Liver (tissue), 9 donors: ENCODE data around the gene BICDL2. TPM values are rescaled to one million over a fixed set of nuclear protein-coding genes. Genes with fewer than 3 reads are reported as not detected.

Experiments
- DNase-seq: peaks from one replicate; pipeline ENCODE4 v3.0.0-alpha.2; 2017; ENCODE audit warnings: low spot score
- H3K27ac ChIP-seq, 2 donors: one replicate each; pipeline ENCODE4 v1.7.0; 2013; ENCODE audit warnings: inconsistent platforms in 2 of 2, low read length in 2 of 2, control low read depth in 1 of 2, low read depth in 1 of 2, mild to moderate bottlenecking in 1 of 2
- H3K27me3 ChIP-seq, 4 donors: one replicate each; pipeline versions ENCODE4 v1.6.1 to v1.7.0; 2013; ENCODE audit warnings: low read length in 3 of 4, inconsistent platforms in 1 of 4, mild to moderate bottlenecking in 1 of 4, moderate library complexity in 1 of 4; ENCODE audit not compliant: control insufficient read depth in 4 of 4, insufficient read depth in 4 of 4
- H3K36me3 ChIP-seq, 4 donors: one replicate each; pipeline versions ENCODE4 v1.6.1 to v1.7.0; 2013; ENCODE audit warnings: low read length in 3 of 4, mild to moderate bottlenecking in 3 of 4, low read depth in 1 of 4, moderate library complexity in 1 of 4; ENCODE audit not compliant: control insufficient read depth in 4 of 4, insufficient read depth in 3 of 4
- H3K4me1 ChIP-seq, 4 donors: one replicate each; pipeline versions ENCODE4 v1.6.1 to v1.7.0; 2013; ENCODE audit warnings: low read length in 3 of 4, mild to moderate bottlenecking in 3 of 4, moderate library complexity in 1 of 4; ENCODE audit not compliant: control insufficient read depth in 4 of 4, insufficient read depth in 4 of 4
- H3K4me3 ChIP-seq, 3 donors: one replicate each; pipeline versions ENCODE4 v1.6.1 to v1.7.0; 2013; ENCODE audit warnings: low read length in 3 of 3, control low read depth in 1 of 3, low read depth in 1 of 3, mild to moderate bottlenecking in 1 of 3
- H3K9ac ChIP-seq, 2 donors: one replicate each; pipeline ENCODE4 v1.7.0; 2013; ENCODE audit warnings: low read length in 2 of 2, mild to moderate bottlenecking in 2 of 2, moderate library complexity in 2 of 2, control low read depth in 1 of 2, low read depth in 1 of 2
- H3K9me3 ChIP-seq, 4 donors: one replicate each; pipeline versions ENCODE4 v1.6.1 to v1.7.0; 2013; ENCODE audit warnings: low read length in 3 of 4; ENCODE audit not compliant: control insufficient read depth in 4 of 4
- ATF3 ChIP-seq: IDR thresholded peaks from 2 replicates; pipeline ENCODE4 v1.6.1; 2016; ENCODE audit warnings: antibody characterized with exemption
- CTCF ChIP-seq: fragments of 150-350 bp; IDR thresholded peaks from 2 replicates; pipeline ENCODE4 v1.5.1; 2017; ENCODE audit warnings: improper control_type of control experiment, low read depth, low read length; ENCODE audit not compliant: missing input control
- EGR1 ChIP-seq, 2 donors: IDR thresholded peaks; 2 replicates each; pipeline ENCODE4 v1.6.1; 2016 to 2018; ENCODE audit warnings: antibody characterized with exemption in 2 of 2, low read depth in 2 of 2
- GABPA ChIP-seq, 2 donors: IDR thresholded peaks in 1 of 2; conservative IDR thresholded peaks in 1 of 2; 2 replicates each; pipeline ENCODE4 v1.6.1; 2016; ENCODE audit warnings: antibody characterized with exemption in 2 of 2, mild to moderate bottlenecking in 1 of 2, moderate library complexity in 1 of 2
- HNF4A ChIP-seq, 2 donors: conservative IDR thresholded peaks; 2 replicates each; pipeline ENCODE4 v1.6.1; 2016; ENCODE audit warnings: antibody characterized with exemption in 2 of 2, mild to moderate bottlenecking in 2 of 2
- HNF4G ChIP-seq: IDR thresholded peaks from 2 replicates; pipeline ENCODE4 v1.6.1; 2016; ENCODE audit warnings: antibody characterized with exemption
- JUND ChIP-seq, 2 donors: IDR thresholded peaks; 2 replicates each; pipeline ENCODE4 v1.6.1; 2016; ENCODE audit warnings: antibody characterized with exemption in 2 of 2
- NR2F2 ChIP-seq: IDR thresholded peaks from 2 replicates; pipeline ENCODE4 v1.6.1; 2016; ENCODE audit warnings: antibody characterized with exemption
- RAD21 ChIP-seq, 2 donors: IDR thresholded peaks; 2 replicates each; pipeline ENCODE4 v1.6.1; 2016; ENCODE audit warnings: antibody characterized with exemption in 2 of 2, mild to moderate bottlenecking in 2 of 2
- REST ChIP-seq: IDR thresholded peaks from 2 replicates; pipeline ENCODE4 v1.6.1; 2016; ENCODE audit warnings: antibody characterized with exemption, mild to moderate bottlenecking
- RXRA ChIP-seq, 2 donors: IDR thresholded peaks; 2 replicates each; pipeline ENCODE4 v1.6.1; 2017 to 2018; ENCODE audit warnings: antibody characterized with exemption in 2 of 2, mild to moderate bottlenecking in 1 of 2
- SP1 ChIP-seq: IDR thresholded peaks from 2 replicates; pipeline ENCODE4 v1.6.1; 2018; ENCODE audit warnings: antibody characterized with exemption, mild to moderate bottlenecking
- TAF1 ChIP-seq: conservative IDR thresholded peaks from 2 replicates; pipeline ENCODE4 v1.6.1; 2016; ENCODE audit warnings: antibody characterized with exemption, mild to moderate bottlenecking
- YY1 ChIP-seq: IDR thresholded peaks from 2 replicates; pipeline ENCODE4 v1.6.1; 2016; ENCODE audit warnings: antibody characterized with exemption, mild to moderate bottlenecking
- WGBS: extraction: QIAGEN DNeasy Blood & Tissue Kit; methylation state at CpG from one replicate; pipeline ENCODE4 v1.1.7; 2013; 5-methylcytosine and 5-hydroxymethylcytosine counted together
- polyA plus RNA-seq, 2 donors: library from polyadenylated mRNA; stranded (reverse) in 1 of 2; unstranded in 1 of 2; fragments of 200-250 nt in 1 of 2; fragments of >200 nt in 1 of 2; fragmentation: Nextera tagmentation in 1 of 2; extraction: Ambion mirVana in 1 of 2; gene quantifications; one replicate each; pipeline versions ENCODE4 v1.2.1 to v1.2.3, GENCODE V29; 2013 to 2015
- total RNA-seq, 2 donors: library from RNA; depleted of rRNA; stranded (reverse); fragments of >200 nt; gene quantifications; one replicate each; pipeline ENCODE4 v1.2.3, GENCODE V29; 2014
- TF ChIP-seq, protein P1 (sequence below): IDR thresholded peaks from 2 replicates; pipeline ENCODE4 v1.6.1; 2016; ENCODE audit warnings: antibody characterized with exemption
- TF ChIP-seq, protein P2 (sequence below): IDR thresholded peaks from 2 replicates; pipeline ENCODE4 v1.6.1; 2016; ENCODE audit warnings: antibody characterized with exemption
- donor health status: healthy.
- donor health status: healthy.
- donor health status: healthy.
- donor health status: healthy.
- donor health status: healthy.

BICDL2 gene
- total and polyA plus RNA-seq, 4 donors, result 0.15 to 0.59 (median 0.33) TPM; not detected in 1

GRCh38 chr16:3068487-3068886, 31.7 kb upstream of the BICDL2 start:
- H3K4me3 ChIP-seq, result no peak overlapping the region
- DNase-seq, result no peak
- H3K36me3 ChIP-seq, result peaks cover 0 to 9% (median 3%) of the 10 kb centered on the region in 4 donors
- H3K9ac ChIP-seq, result no peak overlapping the region
- WGBS, result 77% methylated on average over 4 of the region's 4 CpGs
- H3K27me3 ChIP-seq, result no peaks in the 10 kb centered on the region
- peaks cover 0 to 9% (median 5%) of the 10 kb centered on the region in 4 donors for H3K4me1 ChIP-seq
- no peak overlapping the region for H3K27ac ChIP-seq
- TF ChIP-seq ATF3 (no peak), YY1 (no peak), REST (no peak), RXRA (IDR thresholded peaks at IDR 0.05) (no peak), JUND (IDR thresholded peaks at IDR 0.05) (no peak), CTCF (no peak)
- no peaks in the 10 kb centered on the region for H3K9me3 ChIP-seq

DNA sequence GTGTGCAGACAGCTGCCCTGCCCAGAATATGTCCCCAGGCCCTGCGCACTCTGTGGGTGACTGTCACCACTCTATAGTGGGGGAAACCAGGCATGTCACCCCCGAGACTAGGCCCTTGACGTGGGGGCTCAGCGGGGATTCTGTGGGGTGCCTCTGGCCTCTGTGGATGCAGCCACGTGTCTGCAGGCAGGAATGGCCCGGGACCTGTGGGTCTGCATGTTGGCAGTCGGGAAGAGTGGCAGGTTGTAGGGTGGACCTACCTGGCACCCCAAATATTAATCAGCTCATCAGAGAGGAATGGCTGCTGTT, 29.6 kb upstream of the BICDL2 start:
- TF ChIP-seq YY1 (no peak), JUND (IDR thresholded peaks at IDR 0.05) (no peak), HNF4A (conservative IDR thresholded peaks at IDR 0.05) (no peak), GABPA (IDR thresholded peaks at IDR 0.05 in 1 of 2, conservative IDR thresholded peaks at IDR 0.05 in 1 of 2) (no peak), EGR1 (IDR thresholded peaks at IDR 0.05; ENCODE audit: low read depth in 2 of 2) (no peak), TAF1 (no peak), NR2F2 (no peak), SP1 (no peak), HNF4G (no peak), RAD21 (IDR thresholded peaks at IDR 0.05) (no peak), CTCF (no peak)
- TF ChIP-seq, protein P1, sequence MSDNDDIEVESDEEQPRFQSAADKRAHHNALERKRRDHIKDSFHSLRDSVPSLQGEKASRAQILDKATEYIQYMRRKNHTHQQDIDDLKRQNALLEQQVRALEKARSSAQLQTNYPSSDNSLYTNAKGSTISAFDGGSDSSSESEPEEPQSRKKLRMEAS, result no peak
- TF ChIP-seq, protein P2, sequence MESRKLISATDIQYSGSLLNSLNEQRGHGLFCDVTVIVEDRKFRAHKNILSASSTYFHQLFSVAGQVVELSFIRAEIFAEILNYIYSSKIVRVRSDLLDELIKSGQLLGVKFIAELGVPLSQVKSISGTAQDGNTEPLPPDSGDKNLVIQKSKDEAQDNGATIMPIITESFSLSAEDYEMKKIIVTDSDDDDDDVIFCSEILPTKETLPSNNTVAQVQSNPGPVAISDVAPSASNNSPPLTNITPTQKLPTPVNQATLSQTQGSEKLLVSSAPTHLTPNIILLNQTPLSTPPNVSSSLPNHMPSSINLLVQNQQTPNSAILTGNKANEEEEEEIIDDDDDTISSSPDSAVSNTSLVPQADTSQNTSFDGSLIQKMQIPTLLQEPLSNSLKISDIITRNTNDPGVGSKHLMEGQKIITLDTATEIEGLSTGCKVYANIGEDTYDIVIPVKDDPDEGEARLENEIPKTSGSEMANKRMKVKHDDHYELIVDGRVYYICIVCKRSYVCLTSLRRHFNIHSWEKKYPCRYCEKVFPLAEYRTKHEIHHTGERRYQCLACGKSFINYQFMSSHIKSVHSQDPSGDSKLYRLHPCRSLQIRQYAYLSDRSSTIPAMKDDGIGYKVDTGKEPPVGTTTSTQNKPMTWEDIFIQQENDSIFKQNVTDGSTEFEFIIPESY, result no peak
- no peak for DNase-seq
- no peaks in the 10 kb centered on the region for H3K27me3 ChIP-seq
- peak overlapping the region; percentile 30 to 84 for H3K9ac ChIP-seq
- H3K27ac ChIP-seq, result peak overlapping the region; percentile 82 to 88
- WGBS, result 87% methylated on average over 7 of the region's 7 CpGs
- H3K9me3 ChIP-seq, result no peaks in the 10 kb centered on the region
- peaks cover 0 to 9% (median 3%) of the 10 kb centered on the region in 4 donors for H3K36me3 ChIP-seq
- peak overlapping the region; percentile 51 to 89 (median 84) for H3K4me3 ChIP-seq
- peaks cover 0 to 9% (median 5%) of the 10 kb centered on the region in 4 donors for H3K4me1 ChIP-seq
